ENCODE measurements around the gene RAI1. TPM values are rescaled to one million over a fixed set of nuclear protein-coding genes. Genes with fewer than 3 reads are reported as not detected.

RAI1 gene
- total and polyA plus RNA-seq, 10 of the 15 experiments (the other 5 are each of a cell fraction or from before 2014, with no cell fraction given): 0.66 to 37.7 (median 6.0) TPM

GRCh38 chr17:17745476-17746455, 64.5 kb downstream of the RAI1 start:
- no peak overlapping the region for H3K4me3 ChIP-seq
- intact Hi-C loops (cut with micrococcal nuclease; ENCODE audit: unreplicated experiment): no loop called here
- peaks cover 31% of the 10 kb centered on the region for H3K4me1 ChIP-seq (ENCODE audit: control insufficient read depth, insufficient read depth, low read length)
- H3K4me2 ChIP-seq (ENCODE audit: control insufficient read depth, insufficient read depth): no peak overlapping the region
- in situ Hi-C loops (cut with MboI): no loop called here
- ChIA-PET CTCF (interaction anchor here (0.6 kb wide), 1 partner anchor 478 kb away, joined by 3 read pairs; no protein-coding TSS in a partner anchor), RAD21 (ENCODE audit: unreplicated experiment) (no interaction called here), SMC1A (ENCODE audit: uncharacterized antibody, unreplicated experiment) (no interaction called here), POLR2A (interaction anchor here (0.7 kb wide), 1 partner anchor 11 kb away, joined by 3 read pairs; no protein-coding TSS in a partner anchor)
- H3K27me3 ChIP-seq (replicated peaks in 1 of 2; ENCODE audit: control insufficient read depth in 2 of 2, insufficient read depth in 2 of 2, low read length in 1 of 2): no peaks in the 10 kb centered on the region
- no peak for TF ChIP-seq ETV6 (conservative IDR thresholded peaks at IDR 0.05 in 1 of 2, IDR thresholded peaks at IDR 0.05 in 1 of 2; ENCODE audit: borderline replicate concordance in 1 of 2, low read depth in 1 of 2)
- TF ChIP-seq NFYA (IDR thresholded peaks at IDR 0.05; ENCODE audit: borderline replicate concordance, low read depth, low read length): no peak
- no peak for TF ChIP-seq YY1 (IDR thresholded peaks at IDR 0.05; ENCODE audit: low read depth, low read length)
- TF ChIP-seq ZBTB33 (IDR thresholded peaks at IDR 0.05): no peak
- TF ChIP-seq NKRF (conservative IDR thresholded peaks at IDR 0.05): no peak
- no peak for TF ChIP-seq RAD51 (IDR thresholded peaks at IDR 0.05)
- no peak for TF ChIP-seq PAX5 (IDR thresholded peaks at IDR 0.05; ENCODE audit: borderline replicate concordance, low read depth, low read length)
- TF ChIP-seq RB1 (IDR thresholded peaks at IDR 0.05; ENCODE audit: borderline replicate concordance): no peak
- TF ChIP-seq EZH2 (IDR thresholded peaks at IDR 0.05; ENCODE audit: borderline replicate concordance, control insufficient read depth, low read depth, low read length): no peak
- H3K79me2 ChIP-seq (ENCODE audit: control insufficient read depth, insufficient read depth, low read length): peaks cover 16% of the 10 kb centered on the region
- DNase-seq (ENCODE audit: low read depth, low spot score) (no peak), FAIRE-seq (no peak), ATAC-seq (no peak)
- no peaks in the 10 kb centered on the region; the same call in 2 of the 3 replicates for H3K9me3 ChIP-seq (replicated peaks; ENCODE audit: control insufficient read depth, insufficient read depth, low read length)
- 89% methylated on average over 33 of the region's 33 CpGs for WGBS (ENCODE audit: insufficient coverage, insufficient replicate concordance, low lambda C conversion rate, missing lambda C conversion rate)
- no TSS peak for BruUV-seq (replicated peaks)
- H2AFZ ChIP-seq (ENCODE audit: control insufficient read depth, low read depth, low read length): no peak overlapping the region
- no peak overlapping the region for H3K9ac ChIP-seq (ENCODE audit: control insufficient read depth, insufficient read depth, low read length)
- H3K36me3 ChIP-seq (ENCODE audit: control insufficient read depth in 2 of 2, insufficient read depth in 2 of 2, low read length in 1 of 2): no peaks in the 10 kb centered on the region; a peak in 2 of 4 replicates
- H3K27ac ChIP-seq (ENCODE audit: control insufficient read depth, insufficient read depth): no peak overlapping the region
- H4K20me1 ChIP-seq (ENCODE audit: control insufficient read depth, insufficient read depth): no peaks in the 10 kb centered on the region
